ENCODE data around the gene ODAD4. TPM values are rescaled to one million over a fixed set of nuclear protein-coding genes. Genes with fewer than 3 reads are reported as not detected.
A peak's percentile ranks its signal among the peaks of the same experiment; 100 is the strongest.

ODAD4 gene
- total and polyA plus RNA-seq, 4 donors, result 0.07 to 1.0 (median 0.23) TPM

DNA sequence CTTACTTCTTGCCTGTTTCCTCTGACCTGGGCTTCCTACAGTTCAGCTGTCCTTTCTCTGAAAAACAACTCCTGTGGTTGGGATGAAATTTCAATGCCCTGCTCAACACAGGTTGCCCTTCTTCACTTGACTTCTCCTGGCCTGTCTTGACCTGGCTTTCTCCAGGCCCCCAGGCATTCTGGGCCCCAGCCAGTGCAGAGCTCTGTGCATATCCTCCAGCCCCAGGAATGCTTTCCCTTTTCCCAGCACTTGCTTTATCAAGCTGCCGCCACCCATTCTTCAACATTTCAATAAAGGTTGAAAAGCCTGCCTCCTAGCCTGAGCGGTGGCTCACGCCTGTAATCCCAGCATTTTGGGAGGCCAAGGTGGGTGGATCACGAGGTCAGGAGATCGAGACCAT lies 10.8 kb downstream of the ODAD4 start:
- DNase-seq (ENCODE audit: low spot score), result no peak
- Histone ChIP-seq H3K9me3 (ENCODE audit: control insufficient read depth in 4 of 4, low read length in 3 of 4) (no peaks in the 10 kb centered on the region), H3K27me3 (ENCODE audit: control insufficient read depth in 4 of 4, insufficient read depth in 4 of 4, low read length in 3 of 4) (no peaks in the 10 kb centered on the region), H3K36me3 (ENCODE audit: control insufficient read depth in 4 of 4, insufficient read depth in 3 of 4, low read depth in 1 of 4, low read length in 3 of 4) (no peaks in the 10 kb centered on the region), H3K4me1 (ENCODE audit: control insufficient read depth in 4 of 4, insufficient read depth in 4 of 4, low read length in 3 of 4) (peaks cover 2 to 31% (median 19%) of the 10 kb centered on the region in 4 donors), H3K9ac (ENCODE audit: low read depth in 1 of 2, low read length in 2 of 2) (no peak overlapping the region), H3K4me3 (ENCODE audit: low read depth in 1 of 3, low read length in 3 of 3) (no peak overlapping the region), H3K27ac (ENCODE audit: low read depth in 1 of 2, low read length in 2 of 2) (no peak overlapping the region)
- WGBS, result 94% methylated on average over 5 of the region's 5 CpGs
- TF ChIP-seq TAF1 (conservative IDR thresholded peaks at IDR 0.05) (no peak), HNF4A (conservative IDR thresholded peaks at IDR 0.05) (no peak), GABPA (IDR thresholded peaks at IDR 0.05 in 1 of 2, conservative IDR thresholded peaks at IDR 0.05 in 1 of 2) (no peak), RXRA (IDR thresholded peaks at IDR 0.05) (no peak), YY1 (IDR thresholded peaks at IDR 0.05) (no peak), FOXA2 (IDR thresholded peaks at IDR 0.05) (no peak), NR2F2 (IDR thresholded peaks at IDR 0.05) (no peak), HNF4G (IDR thresholded peaks at IDR 0.05) (no peak), FOXA1 (IDR thresholded peaks at IDR 0.05) (no peak), EGR1 (IDR thresholded peaks at IDR 0.05; ENCODE audit: low read depth in 2 of 2) (no peak), JUND (IDR thresholded peaks at IDR 0.05) (no peak)
- TF ChIP-seq, protein P1, sequence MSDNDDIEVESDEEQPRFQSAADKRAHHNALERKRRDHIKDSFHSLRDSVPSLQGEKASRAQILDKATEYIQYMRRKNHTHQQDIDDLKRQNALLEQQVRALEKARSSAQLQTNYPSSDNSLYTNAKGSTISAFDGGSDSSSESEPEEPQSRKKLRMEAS (IDR thresholded peaks at IDR 0.05), result no peak
- TF ChIP-seq, protein P2, sequence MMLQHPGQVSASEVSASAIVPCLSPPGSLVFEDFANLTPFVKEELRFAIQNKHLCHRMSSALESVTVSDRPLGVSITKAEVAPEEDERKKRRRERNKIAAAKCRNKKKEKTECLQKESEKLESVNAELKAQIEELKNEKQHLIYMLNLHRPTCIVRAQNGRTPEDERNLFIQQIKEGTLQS (IDR thresholded peaks at IDR 0.05), result no peak
- TF ChIP-seq, protein P3, sequence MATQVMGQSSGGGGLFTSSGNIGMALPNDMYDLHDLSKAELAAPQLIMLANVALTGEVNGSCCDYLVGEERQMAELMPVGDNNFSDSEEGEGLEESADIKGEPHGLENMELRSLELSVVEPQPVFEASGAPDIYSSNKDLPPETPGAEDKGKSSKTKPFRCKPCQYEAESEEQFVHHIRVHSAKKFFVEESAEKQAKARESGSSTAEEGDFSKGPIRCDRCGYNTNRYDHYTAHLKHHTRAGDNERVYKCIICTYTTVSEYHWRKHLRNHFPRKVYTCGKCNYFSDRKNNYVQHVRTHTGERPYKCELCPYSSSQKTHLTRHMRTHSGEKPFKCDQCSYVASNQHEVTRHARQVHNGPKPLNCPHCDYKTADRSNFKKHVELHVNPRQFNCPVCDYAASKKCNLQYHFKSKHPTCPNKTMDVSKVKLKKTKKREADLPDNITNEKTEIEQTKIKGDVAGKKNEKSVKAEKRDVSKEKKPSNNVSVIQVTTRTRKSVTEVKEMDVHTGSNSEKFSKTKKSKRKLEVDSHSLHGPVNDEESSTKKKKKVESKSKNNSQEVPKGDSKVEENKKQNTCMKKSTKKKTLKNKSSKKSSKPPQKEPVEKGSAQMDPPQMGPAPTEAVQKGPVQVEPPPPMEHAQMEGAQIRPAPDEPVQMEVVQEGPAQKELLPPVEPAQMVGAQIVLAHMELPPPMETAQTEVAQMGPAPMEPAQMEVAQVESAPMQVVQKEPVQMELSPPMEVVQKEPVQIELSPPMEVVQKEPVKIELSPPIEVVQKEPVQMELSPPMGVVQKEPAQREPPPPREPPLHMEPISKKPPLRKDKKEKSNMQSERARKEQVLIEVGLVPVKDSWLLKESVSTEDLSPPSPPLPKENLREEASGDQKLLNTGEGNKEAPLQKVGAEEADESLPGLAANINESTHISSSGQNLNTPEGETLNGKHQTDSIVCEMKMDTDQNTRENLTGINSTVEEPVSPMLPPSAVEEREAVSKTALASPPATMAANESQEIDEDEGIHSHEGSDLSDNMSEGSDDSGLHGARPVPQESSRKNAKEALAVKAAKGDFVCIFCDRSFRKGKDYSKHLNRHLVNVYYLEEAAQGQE (IDR thresholded peaks at IDR 0.05), result no peak
- TF ChIP-seq, protein P4, sequence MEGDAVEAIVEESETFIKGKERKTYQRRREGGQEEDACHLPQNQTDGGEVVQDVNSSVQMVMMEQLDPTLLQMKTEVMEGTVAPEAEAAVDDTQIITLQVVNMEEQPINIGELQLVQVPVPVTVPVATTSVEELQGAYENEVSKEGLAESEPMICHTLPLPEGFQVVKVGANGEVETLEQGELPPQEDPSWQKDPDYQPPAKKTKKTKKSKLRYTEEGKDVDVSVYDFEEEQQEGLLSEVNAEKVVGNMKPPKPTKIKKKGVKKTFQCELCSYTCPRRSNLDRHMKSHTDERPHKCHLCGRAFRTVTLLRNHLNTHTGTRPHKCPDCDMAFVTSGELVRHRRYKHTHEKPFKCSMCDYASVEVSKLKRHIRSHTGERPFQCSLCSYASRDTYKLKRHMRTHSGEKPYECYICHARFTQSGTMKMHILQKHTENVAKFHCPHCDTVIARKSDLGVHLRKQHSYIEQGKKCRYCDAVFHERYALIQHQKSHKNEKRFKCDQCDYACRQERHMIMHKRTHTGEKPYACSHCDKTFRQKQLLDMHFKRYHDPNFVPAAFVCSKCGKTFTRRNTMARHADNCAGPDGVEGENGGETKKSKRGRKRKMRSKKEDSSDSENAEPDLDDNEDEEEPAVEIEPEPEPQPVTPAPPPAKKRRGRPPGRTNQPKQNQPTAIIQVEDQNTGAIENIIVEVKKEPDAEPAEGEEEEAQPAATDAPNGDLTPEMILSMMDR (IDR thresholded peaks at IDR 0.05; ENCODE audit: low read depth, low read length, missing input control), result no peak

DNA sequence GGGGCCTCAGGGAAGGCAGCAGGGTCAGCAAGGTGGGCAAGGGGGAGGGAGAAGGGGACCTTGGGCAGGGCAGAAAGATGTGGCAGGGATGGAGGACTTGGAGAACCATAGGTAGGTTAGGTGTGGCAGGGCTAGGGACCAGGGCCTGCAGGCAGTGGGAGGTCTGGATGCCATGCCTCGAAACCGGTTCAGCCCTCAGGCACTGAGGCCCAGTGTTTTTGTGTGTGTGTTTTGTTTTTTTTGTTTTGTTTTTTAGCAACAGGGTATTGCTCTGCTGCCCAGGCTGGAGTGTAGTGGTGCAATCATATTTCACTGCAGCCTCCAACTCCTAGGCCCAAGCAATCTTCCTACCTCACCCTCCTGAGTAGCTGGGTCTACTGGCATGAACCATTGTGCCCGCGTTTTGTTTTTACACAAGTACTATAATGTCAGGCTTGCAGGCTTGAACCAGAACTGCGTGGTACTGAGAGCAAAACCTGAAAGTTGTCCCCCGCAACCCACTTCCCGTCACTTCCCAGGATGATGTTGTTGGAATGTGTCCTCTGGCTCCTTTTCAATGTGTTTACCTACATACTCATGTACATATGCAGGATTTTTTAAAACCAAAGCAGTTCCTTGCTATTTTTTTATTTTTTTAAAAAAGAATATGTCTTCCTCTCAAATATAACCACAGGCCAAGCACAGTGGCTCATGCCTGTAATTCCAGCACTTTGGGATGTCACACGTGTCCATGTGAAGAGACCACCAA lies 12.4 kb downstream of the ODAD4 start:
- TF ChIP-seq, protein P3 (IDR thresholded peaks at IDR 0.05), result no peak
- no peak for TF ChIP-seq YY1 (IDR thresholded peaks at IDR 0.05)
- no peak for TF ChIP-seq RAD21 (IDR thresholded peaks at IDR 0.05)
- TF ChIP-seq EGR1 (IDR thresholded peaks at IDR 0.05; ENCODE audit: low read depth in 2 of 2), result no peak
- TF ChIP-seq GABPA (IDR thresholded peaks at IDR 0.05 in 1 of 2, conservative IDR thresholded peaks at IDR 0.05 in 1 of 2), result no peak
- no peak for TF ChIP-seq HNF4G (IDR thresholded peaks at IDR 0.05)
- TF ChIP-seq NR2F2 (IDR thresholded peaks at IDR 0.05), result no peak
- TF ChIP-seq SP1 (IDR thresholded peaks at IDR 0.05), result no peak
- TF ChIP-seq HNF4A (conservative IDR thresholded peaks at IDR 0.05), result no peak
- TF ChIP-seq FOXA1 (IDR thresholded peaks at IDR 0.05), result no peak
- TF ChIP-seq, protein P4 (IDR thresholded peaks at IDR 0.05; ENCODE audit: low read depth, low read length, missing input control), result no peak
- TF ChIP-seq, protein P1 (IDR thresholded peaks at IDR 0.05), result no peak
- no peak for TF ChIP-seq TAF1 (conservative IDR thresholded peaks at IDR 0.05)
- no peak for TF ChIP-seq JUND (IDR thresholded peaks at IDR 0.05)
- TF ChIP-seq, protein P2 (IDR thresholded peaks at IDR 0.05), result no peak
- Histone ChIP-seq H3K4me1 (ENCODE audit: control insufficient read depth in 4 of 4, insufficient read depth in 4 of 4, low read length in 3 of 4) (peaks cover 0 to 25% (median 15%) of the 10 kb centered on the region in 4 donors), H3K4me3 (ENCODE audit: low read depth in 1 of 3, low read length in 3 of 3) (no peak overlapping the region), H3K27ac (ENCODE audit: low read depth in 1 of 2, low read length in 2 of 2) (peak overlapping the region in 1 of 2 donors; percentile 7), H3K27me3 (ENCODE audit: control insufficient read depth in 4 of 4, insufficient read depth in 4 of 4, low read length in 3 of 4) (no peaks in the 10 kb centered on the region), H3K9me3 (ENCODE audit: control insufficient read depth in 4 of 4, low read length in 3 of 4) (no peaks in the 10 kb centered on the region), H3K36me3 (ENCODE audit: control insufficient read depth in 4 of 4, insufficient read depth in 3 of 4, low read depth in 1 of 4, low read length in 3 of 4) (no peaks in the 10 kb centered on the region), H3K9ac (ENCODE audit: low read depth in 1 of 2, low read length in 2 of 2) (no peak overlapping the region)
- no peak for DNase-seq (ENCODE audit: low spot score)
- WGBS, result 96% methylated on average over 8 of the region's 8 CpGs

Data from liver (tissue), 9 donors.